Sigmoid colon (tissue), 7 donors: ENCODE measurements around the gene RSRP1. TPM values are rescaled to one million over a fixed set of nuclear protein-coding genes. Genes with fewer than 3 reads are reported as not detected.
A peak's percentile ranks its signal among the peaks of the same experiment; 100 is the strongest.
"Not testable (repeated sequence)": the region's sequence is repeated elsewhere in the genome, so short reads cannot be mapped to it uniquely, and the experiment has no call there.

ENCODE experiments used
- DNase-seq: peaks from one replicate; pipeline ENCODE4 v3.0.0-alpha.2; 2019
- H3K27ac ChIP-seq, 4 donors: fragments of 200-600 bp; sonication (generic); one replicate each; pipeline ENCODE4 v1.5.1; 2016 to 2019; ENCODE audit warnings: mild to moderate bottlenecking in 1 of 4
- H3K27me3 ChIP-seq, 3 donors: fragments of 200-600 bp; sonication (generic); one replicate each; pipeline ENCODE4 v1.5.1; 2019; ENCODE audit warnings: mild to moderate bottlenecking in 1 of 3
- H3K36me3 ChIP-seq, 4 donors: fragments of 200-600 bp; sonication (generic); one replicate each; pipeline ENCODE4 v1.5.1; 2016 to 2019
- H3K4me1 ChIP-seq, 4 donors: fragments of 200-600 bp; sonication (generic); one replicate each; pipeline ENCODE4 v1.5.1; 2017 to 2019
- H3K4me3 ChIP-seq, 4 donors: fragments of 200-600 bp; sonication (generic); one replicate each; pipeline ENCODE4 v1.5.1; 2017 to 2019; ENCODE audit warnings: mild to moderate bottlenecking in 2 of 4, moderate library complexity in 1 of 4
- H3K9me3 ChIP-seq, 4 donors: fragments of 200-600 bp in 3 of 4; sonication (generic) in 3 of 4; one replicate each; pipeline versions ENCODE4 v1.5.1 to v1.6.1; 2013 to 2019
- POLR2AphosphoS5 ChIP-seq, 4 donors: sonication (generic); formaldehyde crosslinking; IDR thresholded peaks; one replicate each; pipeline ENCODE4 v1.6.1; 2017; ENCODE audit warnings: antibody characterized with exemption in 4 of 4
- WGBS, 2 donors: extraction: QIAGEN DNeasy Blood & Tissue Kit; methylation state at CpG; one replicate each; pipeline ENCODE4 v1.1.7; 2013; 5-methylcytosine and 5-hydroxymethylcytosine counted together
- intact Hi-C: fragments of 100-400 bp; cut with DNase I; formaldehyde crosslinking; loops from one replicate; pipeline ENCODE4 v1.15.1; 2023
- polyA plus RNA-seq, 3 donors: library from polyadenylated mRNA; stranded (reverse); fragments of 200-250 nt; gene quantifications; one replicate each; pipeline ENCODE4 v1.2.3, GENCODE V29; 2013
- total RNA-seq, 4 donors: library from RNA; depleted of rRNA; stranded (reverse); fragments of >200 nt; gene quantifications; one replicate each; pipeline ENCODE4 v1.1.0, GENCODE V29; 2016
- donor health status: healthy with polysubstance abuse.
- donor health status: Bipolar disorder and iron deficiency.
- donor health status: healthy.

RSRP1 gene
- total and polyA plus RNA-seq, 7 donors, result 15.5 to 134 (median 77.1) TPM

DNA sequence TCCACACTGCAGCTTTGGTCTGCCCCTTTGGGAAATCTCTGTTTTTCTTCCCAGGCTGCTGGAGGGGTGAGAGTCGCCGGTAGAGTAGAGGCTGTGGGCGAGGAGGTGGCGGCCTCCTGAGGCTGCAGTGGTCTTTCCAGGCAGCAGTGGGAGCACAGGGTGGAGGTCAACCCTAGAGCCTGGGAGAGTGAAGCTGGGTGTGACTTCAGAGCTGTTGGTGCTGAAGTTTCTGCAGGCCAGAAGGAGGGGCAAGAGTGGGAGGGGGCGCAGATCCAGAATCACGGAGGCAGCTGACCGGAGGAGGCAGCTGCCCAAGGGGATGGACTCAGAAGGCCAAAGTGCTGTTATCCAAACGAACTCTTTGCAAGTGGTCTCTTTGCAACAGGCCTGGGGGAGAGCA is 31.5 kb upstream of the RSRP1 start:
- H3K4me1 ChIP-seq, H3K4me3 ChIP-seq, DNase-seq, H3K9me3 ChIP-seq, intact Hi-C loops, H3K27me3 ChIP-seq, H3K27ac ChIP-seq, H3K36me3 ChIP-seq: not testable (repeated sequence)
- 78 to 86% methylated on average over 5 of the region's 8 CpGs for WGBS, 2 donors

DNA sequence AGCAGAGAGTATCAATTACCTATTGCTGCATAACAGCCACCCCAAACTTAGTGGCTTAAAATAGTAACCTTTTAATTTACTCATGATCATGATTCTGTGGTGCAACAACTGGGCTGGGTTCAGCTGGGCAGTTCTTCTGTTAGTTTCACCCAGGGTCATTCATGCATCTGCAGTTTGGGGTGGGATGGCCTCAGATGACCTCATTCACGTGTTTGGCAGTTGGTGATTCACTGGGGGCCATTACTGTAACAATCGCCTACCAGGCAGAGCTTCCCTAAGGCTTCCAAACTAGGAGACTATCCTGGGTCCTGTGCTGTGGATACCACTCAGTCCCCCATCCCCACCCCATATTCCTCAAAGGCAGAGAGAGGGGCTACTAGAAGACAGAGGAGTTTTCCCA is 31.1 kb upstream of the RSRP1 start:
- intact Hi-C loops, H3K4me3 ChIP-seq, H3K9me3 ChIP-seq, H3K27ac ChIP-seq, H3K36me3 ChIP-seq, DNase-seq, H3K27me3 ChIP-seq, H3K4me1 ChIP-seq: not testable (repeated sequence)
- 54 to 61% methylated on average over 2 of the region's 2 CpGs for WGBS, 2 donors

DNA sequence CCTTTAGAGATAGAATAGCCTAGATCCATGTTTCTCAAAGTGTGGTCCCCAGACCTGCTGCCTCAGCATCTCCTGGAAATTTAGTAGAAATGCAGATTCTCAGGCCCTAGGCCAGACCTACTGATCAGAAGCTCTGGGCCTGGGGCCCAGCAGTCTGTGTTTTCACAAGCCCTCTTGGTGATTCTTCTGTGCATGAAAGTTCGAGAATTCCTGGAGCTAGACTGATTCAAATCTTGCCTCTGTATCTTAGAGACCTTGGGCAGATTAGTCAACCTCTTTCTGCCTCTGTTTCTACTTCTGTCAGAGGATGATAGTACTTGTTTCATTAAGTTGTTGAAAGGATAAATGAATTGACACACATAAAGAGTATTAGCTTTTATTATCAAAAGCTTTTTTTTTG is 30.0 kb upstream of the RSRP1 start:
- DNase-seq, H3K9me3 ChIP-seq, intact Hi-C loops, H3K27me3 ChIP-seq, H3K4me3 ChIP-seq, H3K27ac ChIP-seq, H3K4me1 ChIP-seq, H3K36me3 ChIP-seq: not testable (repeated sequence)
- 81 to 85% methylated on average over 1 of the region's 1 CpG for WGBS, 2 donors

DNA sequence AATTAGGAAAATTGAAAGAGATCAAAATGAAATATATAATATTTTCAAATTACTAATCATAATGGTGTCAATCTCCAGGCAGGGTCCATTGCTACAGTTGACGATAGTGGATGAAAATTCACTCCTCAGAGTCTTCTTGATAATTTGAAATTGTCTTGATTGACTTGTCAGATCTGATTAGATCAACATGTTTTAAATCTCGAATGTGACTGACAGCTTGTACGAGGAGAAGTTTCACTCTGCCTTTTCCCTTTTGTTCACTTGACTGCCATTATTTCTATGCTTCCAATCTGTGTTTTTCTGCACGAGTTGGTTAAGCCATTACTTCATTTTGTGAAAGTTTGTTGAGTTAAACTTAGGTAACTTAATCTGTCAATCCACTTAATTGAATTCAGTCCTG is 28.4 kb upstream of the RSRP1 start:
- H3K4me3 ChIP-seq, intact Hi-C loops, DNase-seq, H3K27ac ChIP-seq, H3K36me3 ChIP-seq, H3K27me3 ChIP-seq, H3K9me3 ChIP-seq, H3K4me1 ChIP-seq: not testable (repeated sequence)
- 84% methylated on average over 4 of the region's 4 CpGs for WGBS, 2 donors

DNA sequence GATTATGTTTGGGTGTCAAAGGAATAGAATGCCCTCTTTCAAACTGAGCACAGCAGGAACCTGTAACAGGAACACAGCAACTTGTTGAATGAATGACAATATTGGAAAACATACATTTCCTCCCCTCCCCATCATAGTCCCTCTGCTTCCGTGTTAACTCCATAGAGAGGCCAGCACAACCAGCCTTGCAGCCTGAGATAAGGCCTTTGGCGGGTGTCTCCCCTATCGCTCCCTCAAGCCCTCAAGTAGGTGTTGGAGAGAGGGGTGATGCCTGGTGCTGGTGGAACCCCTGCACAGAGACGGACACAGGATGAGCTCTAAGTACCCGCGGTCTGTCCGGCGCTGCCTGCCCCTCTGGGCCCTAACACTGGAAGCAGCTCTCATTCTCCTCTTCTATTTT is 25.0 kb upstream of the RSRP1 start, which contains the start of gene RHD:
Gene RHD, plus strand, starts transcription at position 272 of the 400 bp plus-strand sequence. Its CDS starts 39 bp downstream, at position 311.
- H3K27ac ChIP-seq, H3K36me3 ChIP-seq, H3K4me1 ChIP-seq, H3K9me3 ChIP-seq, DNase-seq, H3K27me3 ChIP-seq, intact Hi-C loops, H3K4me3 ChIP-seq: not testable (repeated sequence)
- 89 to 93% methylated on average over 8 of the region's 8 CpGs for WGBS, 2 donors

DNA sequence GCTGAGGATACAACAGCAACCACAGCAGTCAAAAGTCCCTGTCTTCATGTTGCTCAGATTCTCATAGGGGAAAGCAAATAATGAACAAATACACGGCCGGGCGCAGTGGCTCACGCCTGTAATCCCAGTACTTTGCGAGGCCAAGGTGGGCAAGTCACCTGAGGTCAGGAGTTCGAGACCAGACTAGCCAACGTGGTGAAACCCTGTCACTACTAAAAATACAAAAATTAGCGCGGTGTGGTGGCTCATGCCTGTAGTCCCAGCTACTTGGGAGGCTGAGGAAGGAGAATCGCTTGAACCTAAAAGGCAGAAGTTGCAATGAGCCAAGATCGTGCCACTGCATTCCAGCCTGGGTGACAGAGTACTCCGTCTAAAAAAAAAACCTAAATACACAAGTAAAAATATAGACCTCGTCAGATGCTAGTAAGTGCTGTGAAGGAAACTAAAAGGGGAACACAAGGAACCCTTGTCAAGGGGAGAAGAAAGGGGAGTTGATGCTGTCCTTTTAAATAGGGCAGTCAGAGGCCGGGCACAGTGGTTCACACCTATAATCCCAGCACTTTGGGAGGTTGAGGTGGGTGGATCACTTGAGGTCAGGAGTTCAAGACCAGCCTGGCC is 21.0 kb upstream of the RSRP1 start:
- H3K4me1 ChIP-seq, result peaks cover 0 to 13% (median 6%) of the 10 kb centered on the region in 4 donors
- WGBS, 2 donors, result 31 to 36% methylated on average over 14 of the region's 14 CpGs
- peak overlapping the region; percentile 8 to 65 (median 54) for H3K4me3 ChIP-seq
- H3K9me3 ChIP-seq, intact Hi-C loops, DNase-seq, H3K36me3 ChIP-seq, H3K27me3 ChIP-seq: not testable (repeated sequence)
- H3K27ac ChIP-seq, result peak overlapping the region; percentile 74 to 87 (median 82)

DNA sequence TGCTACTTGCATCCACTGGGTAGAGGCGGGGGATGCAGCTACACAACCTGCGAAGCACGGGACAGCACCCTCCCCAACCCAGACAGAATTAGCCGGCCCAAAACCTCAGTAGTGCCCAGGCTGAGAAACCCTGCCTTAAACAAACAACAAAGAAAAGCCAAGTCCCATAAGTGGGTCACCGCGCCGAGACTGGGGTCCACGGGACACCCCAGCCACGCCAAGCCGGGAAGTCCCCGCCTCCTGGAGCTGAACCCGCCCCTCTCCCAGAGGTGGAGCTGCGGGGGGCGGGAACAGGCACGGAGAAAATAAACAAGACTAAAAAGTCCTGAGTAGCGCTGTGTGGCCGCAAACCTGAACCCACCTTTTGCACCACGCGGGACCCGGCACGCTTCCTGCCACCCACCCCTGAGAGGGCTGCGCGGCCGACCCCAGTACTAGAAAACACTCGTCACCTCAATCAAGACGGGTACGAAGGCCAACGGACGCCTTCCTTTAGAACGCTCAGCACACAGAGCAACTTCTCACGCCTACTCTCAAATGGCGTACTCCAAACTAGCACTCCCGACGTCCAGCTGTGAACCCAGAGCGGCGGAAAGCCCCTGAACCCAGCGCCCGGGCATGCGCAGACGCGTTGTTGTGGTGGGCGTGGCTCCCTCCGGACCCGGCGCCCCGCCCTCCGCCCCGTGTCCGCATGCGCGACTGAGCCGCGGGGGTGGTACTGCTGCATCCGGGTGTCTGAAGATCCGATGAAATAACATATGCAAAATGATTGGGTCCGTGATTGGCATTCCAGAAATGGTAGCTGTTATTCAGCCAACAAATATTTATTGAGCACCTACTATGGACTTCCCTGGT is 20.3 kb upstream of the RSRP1 start:
- DNase-seq, result peak; percentile 80
- intact Hi-C loops, H3K36me3 ChIP-seq, H3K27me3 ChIP-seq, H3K9me3 ChIP-seq: not testable (repeated sequence)
- 0% methylated on average over 38 to 42 of the region's 56 CpGs for WGBS, 2 donors
- Histone ChIP-seq H3K4me1 (peaks cover 0 to 13% (median 6%) of the 10 kb centered on the region in 4 donors), H3K27ac (peak overlapping the region; percentile 74 to 87 (median 82)), H3K4me3 (peak overlapping the region; percentile 37 to 65 (median 54))
- TF ChIP-seq POLR2AphosphoS5 (IDR thresholded peaks at IDR 0.05), result peak in 1 of 4 donors; percentile 73

DNA sequence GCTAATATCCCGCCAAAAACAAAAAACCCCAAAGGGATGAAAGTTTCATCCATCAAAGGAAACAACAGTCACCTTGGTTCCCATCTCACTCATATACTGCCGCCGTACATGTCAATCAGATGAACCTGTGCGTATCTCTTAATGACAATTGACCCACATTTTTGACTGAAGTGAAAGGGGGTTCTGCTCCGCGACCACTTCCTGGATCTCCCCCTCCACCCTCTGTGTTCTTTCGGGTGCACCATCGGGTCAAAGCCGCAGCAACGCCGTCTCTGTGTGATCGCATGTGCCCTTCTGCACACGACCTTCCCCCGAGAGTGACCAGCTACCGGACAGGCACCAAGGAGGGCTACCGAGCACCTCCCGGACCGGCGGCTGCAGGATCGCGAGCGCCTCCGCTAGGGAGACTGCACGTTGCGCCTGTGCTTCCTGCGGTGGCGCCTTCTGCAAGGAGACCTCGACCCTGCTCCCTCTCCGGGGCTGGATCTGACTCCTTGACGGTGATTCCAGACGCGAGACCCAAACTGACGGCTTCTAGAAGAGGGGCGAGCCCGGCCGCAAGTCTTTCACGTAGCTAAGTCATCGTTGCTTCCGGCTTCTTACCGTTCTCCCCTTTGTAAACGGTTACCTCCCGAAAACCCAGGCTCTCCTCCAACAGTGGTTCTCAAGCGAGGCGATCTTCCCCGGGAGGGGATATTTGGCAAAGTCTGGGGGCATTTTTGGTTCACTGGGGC is 19.5 kb upstream of the RSRP1 start:
- H3K27me3 ChIP-seq, H3K9me3 ChIP-seq, H3K36me3 ChIP-seq, DNase-seq, intact Hi-C loops: not testable (repeated sequence)
- 1% methylated on average over 25 to 26 of the region's 45 CpGs for WGBS, 2 donors
- peaks cover 0 to 13% (median 6%) of the 10 kb centered on the region in 4 donors for H3K4me1 ChIP-seq
- H3K4me3 ChIP-seq, result peak overlapping the region in 3 of 4 donors; percentile 52 to 65 (median 55)
- peak overlapping the region; percentile 74 to 87 (median 82) for H3K27ac ChIP-seq

DNA sequence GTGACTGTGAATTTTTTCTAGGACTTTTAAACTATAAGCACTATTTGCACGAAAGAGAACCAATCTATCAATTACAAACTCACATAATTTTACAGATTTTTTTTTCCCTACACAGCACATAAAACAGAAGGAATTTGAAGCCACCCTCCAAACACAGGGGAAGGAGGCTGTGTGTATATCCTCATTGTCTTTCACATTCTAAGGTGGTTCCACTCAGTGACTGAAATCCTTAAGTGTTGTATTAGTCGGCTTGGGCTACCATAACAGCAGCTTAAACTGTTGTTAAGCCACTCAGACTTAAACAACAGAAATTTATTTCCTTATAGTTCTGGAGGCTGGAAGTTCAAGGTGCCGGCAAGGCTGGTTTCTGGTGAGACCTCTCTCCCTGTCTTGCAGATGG is 13.1 kb upstream of the RSRP1 start:
- H3K27me3 ChIP-seq, DNase-seq, H3K36me3 ChIP-seq, intact Hi-C loops, H3K27ac ChIP-seq, H3K4me1 ChIP-seq, H3K4me3 ChIP-seq, H3K9me3 ChIP-seq: not testable (repeated sequence)
- WGBS, 2 donors, result 70 to 86% methylated on average over 3 of the region's 3 CpGs

DNA sequence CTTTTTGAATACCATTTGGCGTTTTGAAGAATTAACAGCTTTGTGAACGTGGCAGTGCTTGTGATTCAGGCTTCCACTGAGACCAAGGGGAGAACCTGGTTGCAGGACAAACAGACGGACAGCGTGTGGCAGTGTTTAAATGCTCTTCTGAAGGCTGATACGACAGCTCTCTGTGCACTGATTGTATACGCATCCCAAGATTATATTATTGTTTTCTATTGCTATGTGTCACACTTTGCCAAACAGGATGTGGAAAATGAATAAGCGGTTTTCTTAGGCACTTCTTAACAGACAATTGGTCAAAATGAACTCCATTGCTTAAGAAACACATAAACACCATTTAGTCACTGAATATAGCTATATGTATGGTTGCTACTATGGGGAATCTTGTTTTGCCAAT is 12.6 kb upstream of the RSRP1 start:
- DNase-seq, H3K4me3 ChIP-seq, intact Hi-C loops, H3K9me3 ChIP-seq, H3K4me1 ChIP-seq, H3K36me3 ChIP-seq, H3K27ac ChIP-seq, H3K27me3 ChIP-seq: not testable (repeated sequence)
- 60 to 63% methylated on average over 7 of the region's 7 CpGs for WGBS, 2 donors
